ENCODE results near the gene BSND.

DNA sequence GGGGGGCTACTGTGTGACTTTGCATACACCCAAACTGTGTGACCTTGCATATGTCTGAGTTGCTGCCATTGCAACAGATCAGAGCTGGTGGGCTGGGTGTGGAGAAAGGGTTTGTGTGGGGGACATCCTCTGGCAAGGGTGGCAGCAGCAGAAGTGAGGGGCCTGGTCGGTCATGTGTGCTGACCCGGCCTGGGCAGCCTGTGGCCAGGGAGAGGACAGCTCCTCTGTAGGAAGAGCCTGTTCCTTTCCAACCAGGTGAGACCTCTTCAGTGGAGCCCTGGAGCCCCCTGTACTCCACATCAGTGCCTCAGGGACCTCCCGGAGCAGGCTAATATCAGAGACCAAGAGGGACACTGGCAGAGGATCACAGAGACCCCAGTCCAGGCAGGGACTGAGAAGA, 48.9 kb downstream of the BSND start:
- TF ChIP-seq, protein P1, sequence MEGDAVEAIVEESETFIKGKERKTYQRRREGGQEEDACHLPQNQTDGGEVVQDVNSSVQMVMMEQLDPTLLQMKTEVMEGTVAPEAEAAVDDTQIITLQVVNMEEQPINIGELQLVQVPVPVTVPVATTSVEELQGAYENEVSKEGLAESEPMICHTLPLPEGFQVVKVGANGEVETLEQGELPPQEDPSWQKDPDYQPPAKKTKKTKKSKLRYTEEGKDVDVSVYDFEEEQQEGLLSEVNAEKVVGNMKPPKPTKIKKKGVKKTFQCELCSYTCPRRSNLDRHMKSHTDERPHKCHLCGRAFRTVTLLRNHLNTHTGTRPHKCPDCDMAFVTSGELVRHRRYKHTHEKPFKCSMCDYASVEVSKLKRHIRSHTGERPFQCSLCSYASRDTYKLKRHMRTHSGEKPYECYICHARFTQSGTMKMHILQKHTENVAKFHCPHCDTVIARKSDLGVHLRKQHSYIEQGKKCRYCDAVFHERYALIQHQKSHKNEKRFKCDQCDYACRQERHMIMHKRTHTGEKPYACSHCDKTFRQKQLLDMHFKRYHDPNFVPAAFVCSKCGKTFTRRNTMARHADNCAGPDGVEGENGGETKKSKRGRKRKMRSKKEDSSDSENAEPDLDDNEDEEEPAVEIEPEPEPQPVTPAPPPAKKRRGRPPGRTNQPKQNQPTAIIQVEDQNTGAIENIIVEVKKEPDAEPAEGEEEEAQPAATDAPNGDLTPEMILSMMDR (IDR thresholded peaks at IDR 0.05) = no peak
- TF ChIP-seq POLR2A (IDR thresholded peaks at IDR 0.05) (no peak), EP300 (IDR thresholded peaks at IDR 0.05) (no peak)
